GM12878 (cell line): ENCODE data around the gene MPST. TPM values are rescaled to one million over a fixed set of nuclear protein-coding genes. Genes with fewer than 3 reads are reported as not detected.
A peak's percentile ranks its signal among the peaks of the same experiment; 100 is the strongest.

ENCODE experiments used
- ATAC-seq: fragments of 200-7000 bp; cut with Tn5 transposase; 3 replicates; pipeline ENCODE4 v1.9.1; 2020; ENCODE audit warnings: mild to moderate bottlenecking, moderate library complexity
- BruUV-seq: library from RNA; stranded (reverse); fragments of 400-500 nt; replicated peaks from 2 replicates; lab custom pipeline; 2021; lab: Mats Ljungman, UMichigan
- CTCF ChIA-PET: fragments of 300-600 bp; sonication (Branson Sonifier 250); formaldehyde crosslinking; extraction: SDS; loops from one replicate; lab custom pipeline; 2021; ENCODE audit warnings: inconsistent platforms; lab: Yijun Ruan, JAX
- POLR2A ChIA-PET: fragments of 350-600 bp; formaldehyde crosslinking; extraction: SDS; loops from one replicate; lab custom pipeline; 2021; ENCODE audit warnings: inconsistent platforms; lab: Charles Lee
- RAD21 ChIA-PET: fragments of 300-600 bp; sonication (Branson Sonifier 250); formaldehyde crosslinking; loops from one replicate; lab custom pipeline; 2023; ENCODE audit warnings: antibody characterized with exemption; ENCODE audit not compliant: unreplicated experiment; lab: Charles Lee
- SMC1A ChIA-PET: fragments of 300-600 bp; sonication (Branson Sonifier 250); formaldehyde crosslinking; loops from one replicate; lab custom pipeline; 2023; ENCODE audit not compliant: unreplicated experiment, uncharacterized antibody; lab: Charles Lee
- DNase-seq: peaks from one replicate; pipeline ENCODE4 v3.0.0-alpha.2; 2011; ENCODE audit warnings: low read depth, low spot score
- FAIRE-seq: peaks from 3 replicates; lab custom pipeline; 2011; peaks lifted over from hg19 to GRCh38; lab: Jason Lieb, UNC
- H2AFZ ChIP-seq: 2 replicates; pipeline ENCODE4 v1.6.0; 2011; ENCODE audit warnings: low read depth, low read length, control low read depth; ENCODE audit not compliant: control insufficient read depth
- H3K27ac ChIP-seq: 2 replicates; pipeline ENCODE4 v1.5.1; 2011; ENCODE audit warnings: control low read depth; ENCODE audit not compliant: control insufficient read depth, insufficient read depth
- H3K27me3 ChIP-seq, 2 experiments: replicated peaks in 1 of 2; 2 replicates each; pipeline versions ENCODE4 v1.6.0 to v1.6.1; 2011; ENCODE audit warnings: low read length in 1 of 2; ENCODE audit not compliant: control insufficient read depth in 2 of 2, insufficient read depth in 2 of 2
- H3K36me3 ChIP-seq, 2 experiments: 2 replicates each; pipeline ENCODE4 v1.5.1; 2011; ENCODE audit warnings: low read length in 1 of 2; ENCODE audit not compliant: control insufficient read depth in 2 of 2, insufficient read depth in 2 of 2
- H3K4me1 ChIP-seq: 2 replicates; pipeline ENCODE4 v1.6.1; 2011; ENCODE audit warnings: mild to moderate bottlenecking, low read length, moderate library complexity, mixed read lengths; ENCODE audit not compliant: control insufficient read depth, insufficient read depth
- H3K4me2 ChIP-seq: 2 replicates; pipeline ENCODE4 v1.6.0; 2011; ENCODE audit warnings: control low read depth; ENCODE audit not compliant: control insufficient read depth, insufficient read depth
- H3K4me3 ChIP-seq: fragments of 200-600 bp; sonication (generic); 2 replicates; pipeline ENCODE4 v1.5.1; 2016
- H3K79me2 ChIP-seq: 2 replicates; pipeline ENCODE4 v1.6.0; 2011; ENCODE audit warnings: low read length; ENCODE audit not compliant: control insufficient read depth, insufficient read depth
- H3K9ac ChIP-seq: 2 replicates; pipeline ENCODE4 v1.8.0; 2011; ENCODE audit warnings: low read length, control low read depth, mixed read lengths; ENCODE audit not compliant: control insufficient read depth, insufficient read depth
- H3K9me3 ChIP-seq: replicated peaks from 3 replicates; pipeline ENCODE4 v1.5.1; 2011; ENCODE audit warnings: mild to moderate bottlenecking, low read length; ENCODE audit not compliant: control insufficient read depth, insufficient read depth
- H4K20me1 ChIP-seq: 2 replicates; pipeline ENCODE4 v1.6.0; 2011; ENCODE audit not compliant: control insufficient read depth, insufficient read depth
- ATF2 ChIP-seq: IDR thresholded peaks from 2 replicates; pipeline ENCODE4 v1.6.1; 2012; ENCODE audit warnings: low read length, inconsistent platforms
- BHLHE40 ChIP-seq, 2 experiments: fragments of 450-650 bp in 1 of 2; IDR thresholded peaks; 2 replicates each; pipeline ENCODE4 v1.6.1; 2011 to 2017; ENCODE audit warnings: low read depth in 2 of 2, borderline replicate concordance in 1 of 2, improper control_type of control experiment in 1 of 2, low read length in 1 of 2, mild to moderate bottlenecking in 1 of 2
- CTCF ChIP-seq, 3 experiments: IDR thresholded peaks in 2 of 3; conservative IDR thresholded peaks in 1 of 3; 2 replicates each; pipeline ENCODE4 v1.5.1; 2011; ENCODE audit warnings: low read depth in 3 of 3, low read length in 3 of 3, mild to moderate bottlenecking in 3 of 3, control low read depth in 2 of 3, moderate library complexity in 2 of 3, inconsistent platforms in 1 of 3, mixed read lengths in 1 of 3; ENCODE audit not compliant: control insufficient read depth in 2 of 3, insufficient read depth in 1 of 3; ENCODE audit errors: extremely low read depth in 1 of 3
- EGR1 ChIP-seq, 2 experiments: IDR thresholded peaks; 1 replicate in 1 of 2; 2 replicates in 1 of 2; pipeline ENCODE4 v1.6.1; 2011 to 2012; ENCODE audit warnings: low read depth in 2 of 2, low read length in 2 of 2, borderline replicate concordance in 1 of 2, mild to moderate bottlenecking in 1 of 2, moderate library complexity in 1 of 2
- FOXM1 ChIP-seq: IDR thresholded peaks from 2 replicates; pipeline ENCODE4 v1.6.1; 2012; ENCODE audit warnings: low read depth, mild to moderate bottlenecking, inconsistent platforms, low read length, moderate library complexity
- JUNB ChIP-seq: IDR thresholded peaks from 2 replicates; pipeline ENCODE4 v1.6.1; 2016; ENCODE audit warnings: antibody characterized with exemption, mild to moderate bottlenecking
- KDM1A ChIP-seq: fragments of 200-600 bp; sonication (generic); IDR thresholded peaks from 2 replicates; pipeline ENCODE4 v1.6.1; 2016; ENCODE audit warnings: borderline replicate concordance
- KLF5 ChIP-seq: fragments of 450-650 bp; IDR thresholded peaks from 2 replicates; pipeline ENCODE4 v1.6.1; 2014; ENCODE audit warnings: mild to moderate bottlenecking; ENCODE audit not compliant: partially characterized antibody
- MEF2B ChIP-seq: fragments of 450-650 bp; IDR thresholded peaks from 2 replicates; pipeline ENCODE4 v1.6.1; 2018; ENCODE audit warnings: mild to moderate bottlenecking, moderate library complexity; ENCODE audit not compliant: partially characterized antibody, poor library complexity, severe bottlenecking
- RELB ChIP-seq: fragments of 450-650 bp; IDR thresholded peaks from 2 replicates; pipeline ENCODE4 v1.6.1; 2017; ENCODE audit warnings: low read depth, mild to moderate bottlenecking, moderate library complexity
- RFX5 ChIP-seq: IDR thresholded peaks from 2 replicates; pipeline ENCODE4 v1.6.1; 2011; ENCODE audit warnings: low read depth, low read length, improper control_type of control experiment
- TCF3 ChIP-seq: IDR thresholded peaks from 2 replicates; pipeline ENCODE4 v1.6.1; 2012; ENCODE audit warnings: low read depth, mild to moderate bottlenecking, low read length, borderline replicate concordance; ENCODE audit not compliant: insufficient read depth
- ZNF24 ChIP-seq: fragments of 450-650 bp; IDR thresholded peaks from 2 replicates; pipeline ENCODE4 v1.6.1; 2017; ENCODE audit warnings: antibody characterized with exemption, mild to moderate bottlenecking
- ZSCAN29 ChIP-seq: fragments of 450-650 bp; IDR thresholded peaks from 2 replicates; pipeline ENCODE4 v1.6.1; 2017; ENCODE audit warnings: mild to moderate bottlenecking, moderate library complexity
- WGBS: methylation state at CpG from one replicate; pipeline ENCODE4 v1.1.6; 2016; ENCODE audit warnings: low lambda C conversion rate; ENCODE audit not compliant: insufficient replicate concordance, insufficient coverage; ENCODE audit errors: missing lambda C conversion rate; 5-methylcytosine and 5-hydroxymethylcytosine counted together
- in situ Hi-C: fragments of 300-500 bp; cut with MboI; formaldehyde crosslinking; loops from 9 replicates; pipeline ENCODE4 v1.14.3; 2018; ENCODE audit warnings: mixed read lengths
- intact Hi-C: fragments of 100-400 bp; cut with micrococcal nuclease; formaldehyde crosslinking; loops from one replicate; pipeline ENCODE4 v1.14.2; 2022; ENCODE audit not compliant: unreplicated experiment
- polyA plus RNA-seq, 11 experiments: library from polyadenylated mRNA; depleted of rRNA in 4 of 11; unstranded in 6 of 11; stranded (reverse) in 5 of 11; fragments of >200 nt; fragmentation: Nextera tagmentation in 4 of 11; fragmentation: Illumina TruSeq in 1 of 11; extraction: Ambion mirVana in 4 of 11; extraction: Trizol in 1 of 11; gene quantifications; 1 replicate in 1 of 11; 2 replicates in 10 of 11; pipeline versions ENCODE4 v1.2.1 to v1.2.3, GENCODE V29; 2011 to 2016; ENCODE audit warnings: inconsistent platforms in 2 of 11, missing spikeins in 2 of 11, low read depth in 1 of 11
- total RNA-seq, 4 experiments: library from RNA; depleted of rRNA in 3 of 4; stranded (reverse); fragments of >200 nt in 3 of 4; fragmentation: Illumina TruSeq in 1 of 4; extraction: Trizol in 1 of 4; gene quantifications; 2 replicates each; pipeline versions ENCODE4 v1.2.1 to v1.2.3, GENCODE V29; 2013 to 2021

The MPST gene
- total and polyA plus RNA-seq, 10 of the 15 experiments (the other 5 are each of a cell fraction or from before 2014, with no cell fraction given), result 0.95 to 88.7 (median 38.5) TPM

GRCh38 chr22:37075046-37075445 lies 55.5 kb downstream of the MPST start:
- CTCF ChIA-PET, result no interaction called here
- TF ChIP-seq ATF2 (no peak), KDM1A (no peak), TCF3 (no peak), CTCF (IDR thresholded peaks at IDR 0.05 in 2 of 3, conservative IDR thresholded peaks at IDR 0.05 in 1 of 3; ENCODE audit: control insufficient read depth in 2 of 3, extremely low read depth in 1 of 3, insufficient read depth in 1 of 3, low read depth in 3 of 3, low read length in 3 of 3) (no peak), MEF2B (no peak), EGR1 (IDR thresholded peaks at IDR 0.05; ENCODE audit: borderline replicate concordance in 1 of 2, low read depth in 2 of 2, low read length in 2 of 2) (no peak), RELB (no peak), RFX5 (no peak), JUNB (no peak), BHLHE40 (IDR thresholded peaks at IDR 0.05; ENCODE audit: borderline replicate concordance in 1 of 2, low read depth in 2 of 2, low read length in 1 of 2) (no peak), FOXM1 (no peak), KLF5 (no peak), ZNF24 (no peak), ZSCAN29 (no peak)
- TF ChIP-seq, all 136 proteins: peak for 0
- Histone ChIP-seq H3K36me3 (no peaks in the 10 kb centered on the region), H3K79me2 (no peaks in the 10 kb centered on the region), H3K4me3 (no peak overlapping the region), H3K27me3 (peaks cover 0 to 3% of the 10 kb centered on the region in 2 experiments; a peak in 2 of 4 replicates), H3K27ac (no peak overlapping the region), H3K4me2 (no peak overlapping the region), H4K20me1 (no peaks in the 10 kb centered on the region), H2AFZ (no peak overlapping the region), H3K9me3 (no peaks in the 10 kb centered on the region), H3K4me1 (peaks cover 10% of the 10 kb centered on the region), H3K9ac (no peak overlapping the region)
- ChIA-PET POLR2A (interaction anchor here (0.7 kb wide), 1 partner anchor 174 kb away, joined by 3 read pairs; no protein-coding TSS in a partner anchor), RAD21 (no interaction called here), SMC1A (no interaction called here)
- FAIRE-seq (no peak), ATAC-seq (peak; percentile 13; the same call in 1 of the 3 replicates), DNase-seq (no peak)
- 37% methylated on average over 17 of the region's 17 CpGs for WGBS
- intact Hi-C loops, result loop anchor here (5.0 kb wide), 1 partner anchor 72 kb away; the partner anchor contains the start of gene IL2RB
- no TSS peak for BruUV-seq
- in situ Hi-C loops, result no loop called here
